Activated gamma-delta T cell treated with Interleukin-2 at 50 U/mL for 16 hours (primary cell): Measurements from ENCODE around the gene LPCAT3.

Experiments
- DNase-seq: peaks from one replicate; pipeline ENCODE4 v3.0.0-alpha.2; 2020

Gene LPCAT3

DNA sequence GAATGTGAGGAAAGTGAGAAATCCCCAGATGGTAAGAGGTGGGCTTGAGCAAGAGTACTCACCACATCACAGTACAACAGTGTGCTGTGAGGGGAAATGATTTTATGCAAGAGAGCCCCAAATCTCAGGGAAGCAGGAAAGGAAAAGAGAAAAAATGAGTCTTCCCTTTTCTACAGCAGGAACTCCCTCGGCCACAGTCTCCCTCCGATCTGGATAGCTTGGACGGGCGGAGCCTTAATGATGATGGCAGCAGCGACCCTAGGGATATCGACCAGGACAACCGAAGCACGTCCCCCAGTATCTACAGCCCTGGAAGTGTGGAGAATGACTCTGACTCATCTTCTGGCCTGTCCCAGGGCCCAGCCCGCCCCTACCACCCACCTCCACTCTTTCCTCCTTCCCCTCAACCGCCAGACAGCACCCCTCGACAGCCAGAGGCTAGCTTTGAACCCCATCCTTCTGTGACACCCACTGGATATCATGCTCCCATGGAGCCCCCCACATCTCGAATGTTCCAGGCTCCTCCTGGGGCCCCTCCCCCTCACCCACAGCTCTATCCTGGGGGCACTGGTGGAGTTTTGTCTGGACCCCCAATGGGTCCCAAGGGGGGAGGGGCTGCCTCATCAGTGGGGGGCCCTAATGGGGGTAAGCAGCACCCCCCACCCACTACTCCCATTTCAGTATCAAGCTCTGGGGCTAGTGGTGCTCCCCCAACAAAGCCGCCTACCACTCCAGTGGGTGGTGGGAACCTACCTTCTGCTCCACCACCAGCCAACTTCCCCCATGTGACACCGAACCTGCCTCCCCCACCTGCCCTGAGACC, 82.7 kb downstream of the LPCAT3 start:
- no peak for DNase-seq

DNA sequence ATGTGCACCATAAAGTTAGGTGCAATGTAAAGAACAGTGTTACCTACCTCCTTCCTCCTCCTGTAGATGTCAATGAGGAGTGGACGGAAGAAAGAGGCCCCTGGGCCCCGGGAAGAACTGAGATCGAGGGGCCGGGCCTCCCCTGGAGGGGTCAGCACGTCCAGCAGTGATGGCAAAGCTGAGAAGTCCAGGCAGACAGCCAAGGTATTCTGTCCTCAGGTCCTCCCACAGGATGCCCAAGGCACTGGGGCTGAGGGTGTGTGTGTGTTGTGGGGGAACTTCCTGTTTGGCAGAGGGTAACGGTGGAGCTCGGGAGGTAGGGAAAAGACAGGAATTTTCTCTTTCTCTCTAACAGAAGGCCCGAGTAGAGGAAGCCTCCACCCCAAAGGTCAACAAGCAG, 84.2 kb downstream of the LPCAT3 start:
- DNase-seq, result no peak

DNA sequence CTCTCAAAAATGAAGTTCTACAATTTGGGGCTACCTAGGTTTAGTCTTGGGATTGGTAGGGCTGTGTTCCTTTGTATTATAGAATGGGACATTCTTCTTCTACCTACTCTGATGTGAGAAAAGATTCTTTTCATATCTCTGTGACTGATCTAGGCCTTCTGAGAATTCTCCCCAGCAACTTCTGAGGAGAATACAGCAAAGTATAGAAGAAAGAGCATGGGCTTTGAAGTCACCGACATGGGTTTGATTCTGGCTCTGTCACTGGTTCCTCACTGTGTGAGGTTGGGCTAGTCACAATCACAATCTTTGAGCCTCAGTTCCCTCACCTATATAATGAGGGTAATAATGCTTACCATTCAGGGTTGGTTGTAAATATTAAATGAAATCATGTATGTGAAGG, 85.5 kb downstream of the LPCAT3 start:
- no peak for DNase-seq

GRCh38 chr12:6929466-6930452, 88.5 kb downstream of the LPCAT3 start:
- DNase-seq, result no peak

- DNase-seq, result no peak
These were observed 89.4 kb downstream of the LPCAT3 start for GRCh38 chr12:6928703-6929407.

DNA sequence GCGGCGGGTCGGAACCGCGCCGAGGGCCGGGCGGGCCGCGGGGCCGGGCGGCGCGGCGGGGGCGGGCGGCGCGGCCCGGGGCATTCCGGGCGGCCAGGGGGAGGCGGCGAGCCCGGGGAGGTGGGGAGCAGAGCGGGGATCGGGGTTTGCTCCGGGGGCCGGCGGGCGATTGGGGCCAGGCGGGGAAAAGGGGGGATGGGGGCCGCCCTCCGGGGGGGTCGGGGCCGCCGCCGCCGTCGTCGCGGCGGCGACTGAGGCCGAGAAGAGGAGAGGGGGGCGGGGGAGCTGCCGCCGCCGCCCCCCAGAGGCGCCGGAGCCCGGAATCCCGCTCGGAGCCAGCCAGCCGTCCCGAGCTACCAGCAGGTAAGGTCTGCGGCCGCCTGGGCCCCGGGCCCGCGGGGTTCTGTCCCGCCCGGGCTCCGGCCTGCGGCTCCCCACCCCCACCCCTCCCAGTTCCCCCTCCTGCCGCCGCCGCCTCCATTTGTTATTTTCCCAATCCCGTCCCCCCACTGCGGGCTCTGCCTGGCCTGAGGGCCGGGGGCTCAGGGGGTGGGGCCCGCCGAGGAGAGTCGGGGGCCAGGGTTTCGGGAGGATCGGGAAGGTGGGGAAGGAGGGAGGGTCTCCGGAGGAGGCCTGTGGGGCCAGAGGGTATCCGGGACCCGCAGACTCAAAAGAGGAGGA, 90.1 kb downstream of the LPCAT3 start:
- DNase-seq, result no peak

DNA sequence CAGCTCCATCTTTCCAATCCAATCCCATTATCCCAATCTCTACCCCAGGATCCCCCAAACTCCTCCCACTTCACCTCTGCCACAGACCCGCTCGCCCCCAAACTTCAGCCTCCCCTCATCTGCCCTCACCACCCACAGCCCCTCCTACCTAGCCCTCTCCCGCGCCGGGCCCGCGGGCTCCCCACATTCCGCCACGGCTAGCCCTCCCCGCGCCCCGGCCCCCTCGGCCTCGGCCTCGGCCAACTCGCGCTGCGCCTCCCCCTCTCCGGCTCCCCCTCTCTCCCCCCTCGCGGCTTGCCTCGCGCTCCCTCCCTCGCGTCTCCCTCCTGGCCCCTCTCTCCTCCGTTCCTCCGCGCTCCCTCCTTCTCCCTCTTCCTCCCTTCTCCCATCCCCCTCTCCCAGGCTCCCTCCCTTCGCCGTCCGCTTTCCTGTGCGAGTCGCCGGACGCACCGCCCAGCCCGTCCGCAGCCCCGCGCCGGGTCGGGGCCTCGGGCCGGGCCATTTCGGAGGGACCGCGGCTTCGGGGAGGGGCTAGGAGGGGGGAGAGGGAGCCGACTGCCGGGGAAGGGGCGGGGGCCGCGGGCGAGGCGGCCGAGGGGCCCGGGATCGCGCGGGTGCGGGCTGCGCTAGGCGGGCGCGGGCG, 90.8 kb downstream of the LPCAT3 start, which contains the start of gene ATN1:
Gene ATN1, plus strand, starts transcription at position 581 of the 643 bp plus-strand sequence. CDS start 6,043 bp downstream, outside the sequence.
- no peak for DNase-seq
